ENCODE measurements around the gene KCNG2. TPM values are rescaled to one million over a fixed set of nuclear protein-coding genes. Genes with fewer than 3 reads are reported as not detected.

Gene KCNG2
- total and polyA plus RNA-seq, 9 of the 15 experiments (the other 6 are each of a cell fraction or from before 2014, with no cell fraction given), result not detected

DNA sequence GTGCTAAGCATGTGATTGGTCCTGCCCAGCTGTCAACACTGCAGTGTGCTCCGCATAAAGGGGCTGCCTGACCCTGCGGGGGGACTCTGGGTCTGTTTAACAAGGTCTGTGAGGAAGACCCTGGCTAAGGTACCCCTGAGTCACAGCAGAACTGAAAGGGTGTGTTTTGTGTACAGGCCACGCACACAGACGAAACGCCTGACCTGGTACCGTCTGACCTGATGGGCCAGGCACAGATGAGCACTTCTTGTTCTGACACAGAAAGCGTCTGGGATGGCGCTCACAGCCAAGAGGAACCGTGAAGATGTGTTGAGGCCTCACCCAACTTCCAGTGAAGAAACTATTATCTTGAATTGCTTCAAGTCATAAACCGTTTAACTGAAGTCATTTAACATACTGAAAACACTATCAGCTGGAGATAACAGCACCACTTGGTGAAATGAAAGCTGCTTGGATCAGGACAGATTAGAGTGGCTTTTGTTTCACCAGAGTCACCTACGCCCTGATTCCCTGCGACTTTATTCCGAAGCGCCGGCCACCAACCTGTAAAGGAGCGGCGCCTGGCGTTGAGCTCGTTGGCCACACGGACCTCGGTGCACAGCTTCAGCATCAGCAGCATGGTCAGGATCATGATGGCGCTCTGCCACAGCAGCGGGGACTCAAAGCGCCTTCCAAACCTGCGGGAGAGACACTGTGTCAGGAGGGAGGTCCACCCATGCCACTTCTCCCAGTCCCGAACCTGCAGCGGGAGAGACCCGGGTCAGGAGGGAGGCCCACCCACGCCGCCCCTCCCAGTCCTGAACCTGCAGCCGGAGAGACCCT is 145.3 kb downstream of the KCNG2 start (continued):
- TF ChIP-seq, protein P1, sequence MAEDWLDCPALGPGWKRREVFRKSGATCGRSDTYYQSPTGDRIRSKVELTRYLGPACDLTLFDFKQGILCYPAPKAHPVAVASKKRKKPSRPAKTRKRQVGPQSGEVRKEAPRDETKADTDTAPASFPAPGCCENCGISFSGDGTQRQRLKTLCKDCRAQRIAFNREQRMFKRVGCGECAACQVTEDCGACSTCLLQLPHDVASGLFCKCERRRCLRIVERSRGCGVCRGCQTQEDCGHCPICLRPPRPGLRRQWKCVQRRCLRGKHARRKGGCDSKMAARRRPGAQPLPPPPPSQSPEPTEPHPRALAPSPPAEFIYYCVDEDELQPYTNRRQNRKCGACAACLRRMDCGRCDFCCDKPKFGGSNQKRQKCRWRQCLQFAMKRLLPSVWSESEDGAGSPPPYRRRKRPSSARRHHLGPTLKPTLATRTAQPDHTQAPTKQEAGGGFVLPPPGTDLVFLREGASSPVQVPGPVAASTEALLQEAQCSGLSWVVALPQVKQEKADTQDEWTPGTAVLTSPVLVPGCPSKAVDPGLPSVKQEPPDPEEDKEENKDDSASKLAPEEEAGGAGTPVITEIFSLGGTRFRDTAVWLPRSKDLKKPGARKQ (CRISPR knock-in tag; IDR thresholded peaks at IDR 0.05), result no peak
- TF ChIP-seq FOXM1 (IDR thresholded peaks at IDR 0.05; ENCODE audit: low read depth), result peak; percentile 28; the same call in 1 of the 2 replicates
- no peak for TF ChIP-seq FOXM1 (CRISPR knock-in tag; IDR thresholded peaks at IDR 0.05; ENCODE audit: low read depth)
- no peak for TF ChIP-seq GATAD2B (IDR thresholded peaks at IDR 0.05; ENCODE audit: borderline replicate concordance)
- TF ChIP-seq SNIP1 (IDR thresholded peaks at IDR 0.05; ENCODE audit: low read depth), result no peak
- TF ChIP-seq, protein P2, sequence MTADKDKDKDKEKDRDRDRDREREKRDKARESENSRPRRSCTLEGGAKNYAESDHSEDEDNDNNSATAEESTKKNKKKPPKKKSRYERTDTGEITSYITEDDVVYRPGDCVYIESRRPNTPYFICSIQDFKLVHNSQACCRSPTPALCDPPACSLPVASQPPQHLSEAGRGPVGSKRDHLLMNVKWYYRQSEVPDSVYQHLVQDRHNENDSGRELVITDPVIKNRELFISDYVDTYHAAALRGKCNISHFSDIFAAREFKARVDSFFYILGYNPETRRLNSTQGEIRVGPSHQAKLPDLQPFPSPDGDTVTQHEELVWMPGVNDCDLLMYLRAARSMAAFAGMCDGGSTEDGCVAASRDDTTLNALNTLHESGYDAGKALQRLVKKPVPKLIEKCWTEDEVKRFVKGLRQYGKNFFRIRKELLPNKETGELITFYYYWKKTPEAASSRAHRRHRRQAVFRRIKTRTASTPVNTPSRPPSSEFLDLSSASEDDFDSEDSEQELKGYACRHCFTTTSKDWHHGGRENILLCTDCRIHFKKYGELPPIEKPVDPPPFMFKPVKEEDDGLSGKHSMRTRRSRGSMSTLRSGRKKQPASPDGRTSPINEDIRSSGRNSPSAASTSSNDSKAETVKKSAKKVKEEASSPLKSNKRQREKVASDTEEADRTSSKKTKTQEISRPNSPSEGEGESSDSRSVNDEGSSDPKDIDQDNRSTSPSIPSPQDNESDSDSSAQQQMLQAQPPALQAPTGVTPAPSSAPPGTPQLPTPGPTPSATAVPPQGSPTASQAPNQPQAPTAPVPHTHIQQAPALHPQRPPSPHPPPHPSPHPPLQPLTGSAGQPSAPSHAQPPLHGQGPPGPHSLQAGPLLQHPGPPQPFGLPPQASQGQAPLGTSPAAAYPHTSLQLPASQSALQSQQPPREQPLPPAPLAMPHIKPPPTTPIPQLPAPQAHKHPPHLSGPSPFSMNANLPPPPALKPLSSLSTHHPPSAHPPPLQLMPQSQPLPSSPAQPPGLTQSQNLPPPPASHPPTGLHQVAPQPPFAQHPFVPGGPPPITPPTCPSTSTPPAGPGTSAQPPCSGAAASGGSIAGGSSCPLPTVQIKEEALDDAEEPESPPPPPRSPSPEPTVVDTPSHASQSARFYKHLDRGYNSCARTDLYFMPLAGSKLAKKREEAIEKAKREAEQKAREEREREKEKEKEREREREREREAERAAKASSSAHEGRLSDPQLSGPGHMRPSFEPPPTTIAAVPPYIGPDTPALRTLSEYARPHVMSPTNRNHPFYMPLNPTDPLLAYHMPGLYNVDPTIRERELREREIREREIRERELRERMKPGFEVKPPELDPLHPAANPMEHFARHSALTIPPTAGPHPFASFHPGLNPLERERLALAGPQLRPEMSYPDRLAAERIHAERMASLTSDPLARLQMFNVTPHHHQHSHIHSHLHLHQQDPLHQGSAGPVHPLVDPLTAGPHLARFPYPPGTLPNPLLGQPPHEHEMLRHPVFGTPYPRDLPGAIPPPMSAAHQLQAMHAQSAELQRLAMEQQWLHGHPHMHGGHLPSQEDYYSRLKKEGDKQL (CRISPR knock-in tag; IDR thresholded peaks at IDR 0.05; ENCODE audit: borderline replicate concordance), result no peak
- TF ChIP-seq, protein P3, sequence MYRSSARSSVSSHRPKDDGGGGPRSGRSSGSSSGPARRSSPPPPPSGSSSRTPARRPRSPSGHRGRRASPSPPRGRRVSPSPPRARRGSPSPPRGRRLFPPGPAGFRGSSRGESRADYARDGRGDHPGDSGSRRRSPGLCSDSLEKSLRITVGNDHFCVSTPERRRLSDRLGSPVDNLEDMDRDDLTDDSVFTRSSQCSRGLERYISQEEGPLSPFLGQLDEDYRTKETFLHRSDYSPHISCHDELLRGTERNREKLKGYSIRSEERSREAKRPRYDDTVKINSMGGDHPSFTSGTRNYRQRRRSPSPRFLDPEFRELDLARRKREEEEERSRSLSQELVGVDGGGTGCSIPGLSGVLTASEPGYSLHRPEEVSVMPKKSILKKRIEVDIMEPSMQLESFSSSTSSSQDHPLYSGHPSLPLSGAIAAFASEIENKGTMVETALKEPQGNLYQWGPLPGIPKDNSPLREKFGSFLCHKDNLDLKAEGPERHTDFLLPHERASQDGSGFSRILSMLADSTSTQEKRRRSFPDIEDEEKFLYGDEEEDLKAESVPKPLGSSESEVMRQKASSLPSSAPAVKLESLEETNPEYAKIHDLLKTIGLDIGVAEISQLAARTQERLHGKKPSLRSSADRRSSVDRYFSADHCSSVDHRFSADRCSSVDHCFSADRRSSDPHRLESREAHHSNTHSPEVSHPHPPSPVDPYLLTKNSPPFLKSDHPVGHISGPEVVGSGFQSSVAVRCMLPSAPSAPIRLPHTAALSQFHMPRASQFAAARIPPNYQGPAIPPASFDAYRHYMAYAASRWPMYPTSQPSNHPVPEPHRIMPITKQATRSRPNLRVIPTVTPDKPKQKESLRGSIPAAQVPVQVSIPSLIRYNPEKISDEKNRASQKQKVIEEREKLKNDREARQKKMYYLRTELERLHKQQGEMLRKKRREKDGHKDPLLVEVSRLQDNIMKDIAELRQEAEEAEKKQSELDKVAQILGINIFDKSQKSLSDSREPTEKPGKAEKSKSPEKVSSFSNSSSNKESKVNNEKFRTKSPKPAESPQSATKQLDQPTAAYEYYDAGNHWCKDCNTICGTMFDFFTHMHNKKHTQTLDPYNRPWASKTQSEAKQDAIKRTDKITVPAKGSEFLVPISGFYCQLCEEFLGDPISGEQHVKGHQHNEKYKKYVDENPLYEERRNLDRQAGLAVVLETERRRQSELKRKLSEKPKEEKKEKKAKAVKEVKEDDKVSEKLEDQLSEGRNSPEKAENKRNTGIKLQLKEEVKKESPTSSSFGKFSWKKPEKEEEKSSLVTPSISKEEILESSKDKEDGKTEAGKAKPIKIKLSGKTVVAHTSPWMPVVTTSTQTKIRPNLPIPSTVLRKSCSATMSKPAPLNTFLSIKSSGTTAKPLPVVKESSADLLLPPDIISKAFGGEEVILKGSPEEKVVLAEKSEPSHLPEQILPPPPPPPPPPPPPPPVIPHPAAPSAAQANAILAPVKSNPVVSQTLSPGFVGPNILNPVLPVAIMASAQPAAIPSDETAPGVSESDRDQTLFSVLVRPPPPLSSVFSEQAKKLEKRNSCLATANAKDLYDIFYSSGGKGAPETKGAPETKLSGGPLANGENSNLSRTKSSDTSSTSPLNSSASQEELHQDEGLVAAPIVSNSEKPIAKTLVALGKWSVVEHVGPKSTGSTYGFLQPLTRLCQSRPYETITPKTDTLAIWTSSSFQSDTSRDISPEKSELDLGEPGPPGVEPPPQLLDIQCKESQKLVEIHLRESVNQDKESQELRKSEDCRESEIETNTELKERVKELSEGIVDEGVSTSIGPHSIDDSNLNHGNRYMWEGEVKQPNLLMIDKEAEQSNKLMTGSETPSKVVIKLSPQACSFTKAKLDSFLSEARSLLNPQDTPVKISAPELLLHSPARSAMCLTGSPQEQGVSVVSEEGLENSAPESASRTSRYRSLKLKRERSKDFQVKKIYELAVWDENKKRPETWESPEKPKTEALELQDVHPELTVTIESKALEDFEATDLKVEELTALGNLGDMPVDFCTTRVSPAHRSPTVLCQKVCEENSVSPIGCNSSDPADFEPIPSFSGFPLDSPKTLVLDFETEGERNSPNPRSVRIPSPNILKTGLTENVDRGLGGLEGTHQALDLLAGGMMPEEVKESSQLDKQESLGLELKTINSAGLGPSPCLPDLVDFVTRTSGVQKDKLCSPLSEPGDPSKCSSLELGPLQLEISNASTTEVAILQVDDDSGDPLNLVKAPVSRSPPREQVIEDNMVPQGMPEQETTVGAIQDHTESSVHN (IDR thresholded peaks at IDR 0.05; ENCODE audit: borderline replicate concordance in 1 of 2, low read depth in 1 of 2), result no peak
- TF ChIP-seq WHSC1 (IDR thresholded peaks at IDR 0.05; ENCODE audit: low read length), result no peak
- peak; percentile 23; the same call in 1 of the 2 replicates for TF ChIP-seq RBFOX2 (IDR thresholded peaks at IDR 0.05; ENCODE audit: low read depth, low read length)

Data from K562 (cell line).